IMR-90 (cell line): ENCODE data around the gene NUBPL.

Experiments
- CEBPB ChIP-seq: IDR thresholded peaks from 2 replicates; pipeline ENCODE4 v1.6.1; 2012; ENCODE audit warnings: low read depth, low read length, improper control_type of control experiment
- POLR2A ChIP-seq: IDR thresholded peaks from 2 replicates; pipeline ENCODE4 v1.6.1; 2012; ENCODE audit warnings: mild to moderate bottlenecking, low read depth, low read length
- RAD21 ChIP-seq: IDR thresholded peaks from 2 replicates; pipeline ENCODE4 v1.6.1; 2012; ENCODE audit warnings: low read length, improper control_type of control experiment
- SMC3 ChIP-seq: fragments of 150-350 bp; IDR thresholded peaks from 2 replicates; pipeline ENCODE4 v1.6.1; 2016; ENCODE audit warnings: low read depth, mild to moderate bottlenecking, antibody characterized with exemption, low read length, moderate library complexity
- TF ChIP-seq, protein P1 (sequence below): conservative IDR thresholded peaks from 2 replicates; pipeline ENCODE4 v1.5.1; 2012; ENCODE audit warnings: mild to moderate bottlenecking, low read depth, low read length, improper control_type of control experiment

GRCh38 chr14:31877255-31877798 lies 316.1 kb downstream of the NUBPL start:
- no peak for TF ChIP-seq RAD21
- TF ChIP-seq, protein P1, sequence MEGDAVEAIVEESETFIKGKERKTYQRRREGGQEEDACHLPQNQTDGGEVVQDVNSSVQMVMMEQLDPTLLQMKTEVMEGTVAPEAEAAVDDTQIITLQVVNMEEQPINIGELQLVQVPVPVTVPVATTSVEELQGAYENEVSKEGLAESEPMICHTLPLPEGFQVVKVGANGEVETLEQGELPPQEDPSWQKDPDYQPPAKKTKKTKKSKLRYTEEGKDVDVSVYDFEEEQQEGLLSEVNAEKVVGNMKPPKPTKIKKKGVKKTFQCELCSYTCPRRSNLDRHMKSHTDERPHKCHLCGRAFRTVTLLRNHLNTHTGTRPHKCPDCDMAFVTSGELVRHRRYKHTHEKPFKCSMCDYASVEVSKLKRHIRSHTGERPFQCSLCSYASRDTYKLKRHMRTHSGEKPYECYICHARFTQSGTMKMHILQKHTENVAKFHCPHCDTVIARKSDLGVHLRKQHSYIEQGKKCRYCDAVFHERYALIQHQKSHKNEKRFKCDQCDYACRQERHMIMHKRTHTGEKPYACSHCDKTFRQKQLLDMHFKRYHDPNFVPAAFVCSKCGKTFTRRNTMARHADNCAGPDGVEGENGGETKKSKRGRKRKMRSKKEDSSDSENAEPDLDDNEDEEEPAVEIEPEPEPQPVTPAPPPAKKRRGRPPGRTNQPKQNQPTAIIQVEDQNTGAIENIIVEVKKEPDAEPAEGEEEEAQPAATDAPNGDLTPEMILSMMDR: no peak
- TF ChIP-seq POLR2A: no peak
- no peak for TF ChIP-seq CEBPB
- no peak for TF ChIP-seq SMC3
